ENCODE results near the gene ATP9B. TPM values are rescaled to one million over a fixed set of nuclear protein-coding genes. Genes with fewer than 3 reads are reported as not detected.

The ATP9B gene
- total RNA-seq, 1 donor from 2014 or later, result 12.6 TPM

DNA sequence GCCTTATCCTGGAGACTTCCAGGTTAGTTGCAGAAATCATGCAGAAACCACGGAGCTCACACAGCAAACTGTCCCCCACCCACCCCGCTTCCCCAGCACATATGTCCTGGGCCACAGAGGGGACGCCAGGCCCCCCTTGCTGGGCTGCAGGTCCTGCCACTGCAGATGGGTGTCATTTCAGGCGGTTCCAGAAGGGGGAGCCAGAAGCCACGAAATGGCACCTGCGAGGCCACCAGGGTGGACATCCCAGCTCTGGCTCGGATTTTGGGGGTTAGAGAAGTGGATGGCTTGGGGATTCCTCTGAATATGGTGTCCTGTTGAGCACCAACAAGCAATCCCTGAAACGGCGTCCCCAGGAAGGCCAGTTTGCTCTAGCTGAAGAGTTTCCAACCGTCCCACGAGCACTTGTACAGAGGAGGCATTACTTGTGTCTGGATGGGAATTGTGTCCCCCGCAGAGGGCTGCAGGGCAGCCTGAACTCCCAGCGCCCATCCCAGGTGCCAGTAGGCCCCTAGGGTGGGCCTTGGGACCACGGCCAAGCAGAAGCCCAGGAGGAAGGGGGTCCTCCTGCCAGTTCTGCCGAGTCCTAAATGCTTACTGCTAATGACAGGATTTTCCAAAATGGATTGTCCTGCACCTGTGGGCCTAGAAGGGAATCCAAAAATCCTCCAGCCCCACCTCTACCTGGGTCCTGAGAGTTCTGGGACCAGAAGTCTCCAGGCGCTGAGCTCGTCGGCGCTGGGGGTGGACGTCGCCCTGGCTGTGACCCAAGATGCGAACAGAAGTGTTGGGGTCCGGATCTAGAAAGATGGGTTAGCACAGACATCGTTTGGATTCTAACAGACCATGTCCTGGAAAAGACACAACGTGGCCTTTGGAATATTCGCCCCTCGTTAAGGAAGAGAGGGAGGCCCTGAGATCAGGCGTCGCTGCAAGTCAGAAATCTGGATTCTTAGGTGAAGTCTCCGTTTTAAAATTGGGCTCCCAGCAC, 311.9 kb downstream of the ATP9B start:
- Histone ChIP-seq H3K27me3 (ENCODE audit: low read depth) (peaks cover 6% of the 10 kb centered on the region), H3K27ac (replicated peaks) (no peak overlapping the region), H3K9me3 (replicated peaks) (no peaks in the 10 kb centered on the region), H3K4me3 (no peak overlapping the region), H3K4me1 (peaks cover 4% of the 10 kb centered on the region), H3K36me3 (peaks cover 17% of the 10 kb centered on the region)
- intact Hi-C loops (cut with micrococcal nuclease), result no loop called here
- TF ChIP-seq, protein P1, sequence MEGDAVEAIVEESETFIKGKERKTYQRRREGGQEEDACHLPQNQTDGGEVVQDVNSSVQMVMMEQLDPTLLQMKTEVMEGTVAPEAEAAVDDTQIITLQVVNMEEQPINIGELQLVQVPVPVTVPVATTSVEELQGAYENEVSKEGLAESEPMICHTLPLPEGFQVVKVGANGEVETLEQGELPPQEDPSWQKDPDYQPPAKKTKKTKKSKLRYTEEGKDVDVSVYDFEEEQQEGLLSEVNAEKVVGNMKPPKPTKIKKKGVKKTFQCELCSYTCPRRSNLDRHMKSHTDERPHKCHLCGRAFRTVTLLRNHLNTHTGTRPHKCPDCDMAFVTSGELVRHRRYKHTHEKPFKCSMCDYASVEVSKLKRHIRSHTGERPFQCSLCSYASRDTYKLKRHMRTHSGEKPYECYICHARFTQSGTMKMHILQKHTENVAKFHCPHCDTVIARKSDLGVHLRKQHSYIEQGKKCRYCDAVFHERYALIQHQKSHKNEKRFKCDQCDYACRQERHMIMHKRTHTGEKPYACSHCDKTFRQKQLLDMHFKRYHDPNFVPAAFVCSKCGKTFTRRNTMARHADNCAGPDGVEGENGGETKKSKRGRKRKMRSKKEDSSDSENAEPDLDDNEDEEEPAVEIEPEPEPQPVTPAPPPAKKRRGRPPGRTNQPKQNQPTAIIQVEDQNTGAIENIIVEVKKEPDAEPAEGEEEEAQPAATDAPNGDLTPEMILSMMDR (IDR thresholded peaks at IDR 0.05; ENCODE audit: borderline replicate concordance), result peak; percentile 89
- DNase-seq, result peak; percentile 65

DNA sequence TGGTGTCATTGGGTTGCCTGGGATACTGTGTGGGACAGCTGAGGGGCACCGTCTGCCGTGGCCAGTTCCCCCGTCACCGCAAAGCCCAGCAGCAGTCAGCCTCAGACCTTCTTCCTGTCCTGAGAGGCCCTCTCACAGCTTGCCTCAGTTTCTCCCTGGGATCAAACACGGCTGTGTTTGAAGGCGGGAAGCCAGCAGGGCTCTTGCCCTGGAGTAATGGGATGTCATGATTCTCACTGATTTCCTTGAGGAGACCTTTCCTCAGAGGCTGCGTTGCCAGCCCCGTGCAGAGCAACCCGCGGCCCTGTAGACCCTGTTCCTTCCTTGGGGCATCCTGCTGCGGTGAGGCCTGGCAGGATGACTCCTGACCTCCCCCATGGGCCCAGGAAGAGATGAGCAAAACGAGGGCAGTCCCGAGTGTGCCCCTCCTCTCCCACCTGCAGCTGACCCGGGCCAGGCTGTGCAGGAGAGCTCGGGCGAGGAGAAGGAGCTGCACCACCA, 312.7 kb downstream of the ATP9B start:
- H3K4me3 ChIP-seq, result no peak overlapping the region
- TF ChIP-seq, protein P1 (IDR thresholded peaks at IDR 0.05; ENCODE audit: borderline replicate concordance), result no peak
- H3K4me1 ChIP-seq, result peaks cover 4% of the 10 kb centered on the region
- H3K36me3 ChIP-seq, result peaks cover 17% of the 10 kb centered on the region
- H3K27me3 ChIP-seq (ENCODE audit: low read depth), result peaks cover 14% of the 10 kb centered on the region
- H3K27ac ChIP-seq (replicated peaks), result no peak overlapping the region
- no peaks in the 10 kb centered on the region for H3K9me3 ChIP-seq (replicated peaks)
- intact Hi-C loops (cut with micrococcal nuclease), result no loop called here
- DNase-seq, result no peak

DNA sequence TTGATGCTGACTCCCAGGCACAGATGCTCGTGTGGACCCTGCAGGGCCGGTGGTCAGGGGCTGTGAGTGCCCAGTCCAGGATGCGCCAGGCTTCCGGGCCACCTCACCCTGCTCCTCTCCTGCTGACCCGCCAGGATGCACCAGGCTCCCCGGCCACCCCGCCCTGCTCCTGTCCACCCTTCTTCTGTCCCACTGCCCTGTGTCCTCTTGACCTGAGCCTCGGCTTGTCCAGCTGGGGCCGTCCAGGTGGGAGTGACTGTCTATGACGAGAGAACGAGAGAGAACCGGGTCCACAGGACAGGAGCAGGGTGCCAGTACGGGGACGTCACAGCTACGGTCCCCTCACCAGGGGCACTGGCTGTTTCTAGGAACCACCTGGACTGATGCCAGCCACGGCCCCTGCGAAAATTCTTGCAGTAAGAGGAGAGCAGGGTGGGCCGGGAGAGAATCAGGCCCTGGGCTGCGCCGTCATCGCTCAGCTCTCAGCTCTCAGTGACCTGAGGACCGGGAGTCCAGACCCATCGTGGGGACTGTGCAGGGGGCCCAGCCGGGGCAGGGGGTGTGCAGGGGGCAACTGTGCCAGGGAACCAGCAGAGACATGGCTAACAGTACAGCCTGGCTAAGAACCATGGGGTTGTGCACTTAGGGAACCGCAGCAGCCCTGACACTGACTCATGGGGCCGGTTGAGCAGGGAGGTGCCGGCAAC, 313.6 kb downstream of the ATP9B start:
- H3K27ac ChIP-seq (replicated peaks), result no peak overlapping the region
- no peak for DNase-seq
- peaks cover 4% of the 10 kb centered on the region for H3K4me1 ChIP-seq
- intact Hi-C loops (cut with micrococcal nuclease), result no loop called here
- peaks cover 24% of the 10 kb centered on the region for H3K27me3 ChIP-seq (ENCODE audit: low read depth)
- no peaks in the 10 kb centered on the region for H3K9me3 ChIP-seq (replicated peaks)
- TF ChIP-seq, protein P1 (IDR thresholded peaks at IDR 0.05; ENCODE audit: borderline replicate concordance), result no peak
- no peak overlapping the region for H3K4me3 ChIP-seq
- H3K36me3 ChIP-seq, result peaks cover 7% of the 10 kb centered on the region

DNA sequence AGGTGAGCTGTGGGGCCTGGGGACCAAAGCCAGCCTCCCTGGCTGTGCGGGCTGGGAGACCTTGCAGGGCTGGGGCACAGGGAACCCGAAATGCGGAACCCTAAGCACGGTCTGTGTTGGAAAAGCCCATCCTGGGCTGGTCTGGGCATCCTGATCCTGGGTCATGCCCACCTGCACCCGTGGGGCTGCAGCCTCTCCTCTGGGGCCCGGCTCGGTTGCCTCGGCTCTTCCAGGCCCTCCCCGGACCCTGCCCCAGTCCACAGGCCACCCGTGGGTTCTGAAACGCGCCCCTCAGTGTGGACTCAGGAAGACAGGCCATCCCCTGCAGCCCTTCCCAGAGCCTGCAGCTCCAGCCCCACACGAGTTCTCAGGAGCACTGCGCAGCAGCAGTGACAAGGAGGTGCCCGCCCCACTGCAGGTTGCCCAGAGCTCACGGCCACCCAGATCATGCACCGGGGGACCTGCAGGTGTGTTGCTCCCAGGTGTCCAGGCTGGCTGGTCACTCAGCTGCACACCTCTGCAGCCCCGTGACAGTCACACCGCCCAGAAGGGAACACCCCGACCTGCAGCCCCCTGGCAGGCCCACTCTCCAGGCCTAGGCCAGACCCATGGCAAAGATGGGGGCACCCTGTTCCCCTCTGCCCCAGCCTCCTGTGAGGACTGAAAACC, 314.3 kb downstream of the ATP9B start:
- Histone ChIP-seq H3K27me3 (ENCODE audit: low read depth) (peaks cover 31% of the 10 kb centered on the region), H3K9me3 (replicated peaks) (no peaks in the 10 kb centered on the region), H3K4me1 (peaks cover 4% of the 10 kb centered on the region), H3K4me3 (no peak overlapping the region), H3K27ac (replicated peaks) (no peak overlapping the region), H3K36me3 (peaks cover under 1% of the 10 kb centered on the region)
- intact Hi-C loops (cut with micrococcal nuclease), result no loop called here
- TF ChIP-seq, protein P1 (IDR thresholded peaks at IDR 0.05; ENCODE audit: borderline replicate concordance), result no peak
- DNase-seq, result no peak

DNA sequence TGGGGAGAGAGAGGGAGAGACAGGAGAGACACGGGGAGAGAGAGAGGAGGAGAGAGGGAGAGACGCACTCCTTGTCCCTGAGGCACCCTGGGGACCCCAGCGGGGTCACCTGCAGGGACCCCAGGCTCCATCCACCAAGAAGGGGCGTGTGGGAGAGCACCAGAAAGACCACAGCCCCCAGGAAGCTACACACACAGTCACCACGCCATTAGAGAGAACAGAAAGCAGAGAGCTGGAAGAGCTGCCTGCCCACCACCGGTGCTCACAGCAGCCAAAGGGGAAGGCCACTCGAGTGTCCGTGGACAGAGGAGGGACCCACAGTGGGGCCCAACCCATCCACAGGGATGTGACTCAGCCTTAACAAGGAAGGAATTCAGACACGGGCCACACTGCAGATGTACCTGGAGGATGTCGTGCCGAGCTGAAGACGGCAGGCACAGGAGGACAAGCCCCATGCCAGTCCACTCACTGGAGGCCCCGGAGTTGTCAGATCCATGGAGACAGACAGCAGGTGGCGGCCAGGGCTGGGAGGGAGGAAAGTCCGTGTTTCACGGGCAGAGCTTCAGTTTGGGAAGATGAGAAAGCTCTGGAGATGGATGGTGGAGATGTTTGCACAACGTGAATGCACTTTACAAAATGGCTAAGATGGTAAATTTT, 315.1 kb downstream of the ATP9B start:
- H3K36me3 ChIP-seq, result no peaks in the 10 kb centered on the region
- intact Hi-C loops (cut with micrococcal nuclease), result no loop called here
- TF ChIP-seq, protein P1 (IDR thresholded peaks at IDR 0.05; ENCODE audit: borderline replicate concordance), result peak; percentile 21

More for the DNA sequence above, 315.1 kb downstream of the ATP9B start:
- Histone ChIP-seq H3K9me3 (replicated peaks) (no peaks in the 10 kb centered on the region), H3K4me1 (peaks cover 1% of the 10 kb centered on the region), H3K27me3 (ENCODE audit: low read depth) (peaks cover 38% of the 10 kb centered on the region), H3K27ac (replicated peaks) (no peak overlapping the region), H3K4me3 (no peak overlapping the region)
- no peak for DNase-seq

All from left ventricle myocardium inferior (tissue), 1 donor.